Gastroesophageal sphincter (tissue), 3 donors: Measurements from ENCODE around the gene FMN2.

Experiments used
- EP300 ChIP-seq: sonication (generic); formaldehyde crosslinking; IDR thresholded peaks from one replicate; pipeline ENCODE4 v1.6.1; 2017; ENCODE audit warnings: antibody characterized with exemption, mild to moderate bottlenecking
- POLR2A ChIP-seq, 2 donors: fragments of 450-650 bp; IDR thresholded peaks; one replicate each; pipeline ENCODE4 v1.6.1; 2017; ENCODE audit warnings: antibody characterized with exemption in 2 of 2, mild to moderate bottlenecking in 2 of 2, moderate library complexity in 1 of 2
- POLR2AphosphoS5 ChIP-seq: sonication (generic); formaldehyde crosslinking; IDR thresholded peaks from one replicate; pipeline ENCODE4 v1.6.1; 2017; ENCODE audit warnings: antibody characterized with exemption
- TF ChIP-seq, protein P1 (sequence below), 4 experiments: fragments of 200-600 bp in 2 of 4; fragments of 450-650 bp in 2 of 4; sonication (generic) in 1 of 4; IDR thresholded peaks; one replicate each; pipeline ENCODE4 v1.5.1; 2017 to 2019; ENCODE audit warnings: antibody characterized with exemption in 4 of 4, mild to moderate bottlenecking in 2 of 4, moderate library complexity in 2 of 4

DNA sequence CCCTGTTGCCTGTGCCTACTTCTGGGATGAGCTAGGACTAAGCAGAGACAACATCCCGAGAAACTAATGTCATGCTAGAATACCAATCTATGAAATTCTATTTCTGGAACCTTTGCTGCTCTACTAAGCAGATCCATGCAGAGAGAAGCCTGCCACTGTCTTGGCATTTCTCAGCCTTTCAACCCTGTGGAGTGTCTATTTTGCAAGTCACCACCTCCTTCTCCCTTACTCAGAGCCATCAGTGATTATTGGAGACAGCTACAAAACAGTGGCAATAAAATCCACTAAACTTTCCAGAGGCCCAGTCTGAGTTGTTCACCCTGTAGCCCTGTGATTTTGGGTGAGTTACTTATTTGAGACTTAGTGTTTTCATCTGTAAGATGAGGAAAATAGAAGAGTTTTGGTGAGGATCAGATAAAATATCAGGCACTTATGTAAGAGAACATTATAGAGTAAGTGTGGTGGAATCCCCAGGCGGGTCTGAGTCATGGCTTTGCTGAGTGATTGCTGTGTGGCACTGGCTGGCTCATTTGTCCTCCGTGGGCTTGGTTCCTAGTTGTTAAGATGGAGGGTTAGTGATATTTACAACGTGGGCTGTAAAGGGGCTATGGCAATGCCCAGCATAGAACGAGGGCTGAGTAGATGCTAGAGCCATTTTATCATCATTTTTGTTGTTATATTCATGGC, 61.1 kb downstream of the FMN2 start:
- no peak for TF ChIP-seq EP300
- TF ChIP-seq, protein P1, sequence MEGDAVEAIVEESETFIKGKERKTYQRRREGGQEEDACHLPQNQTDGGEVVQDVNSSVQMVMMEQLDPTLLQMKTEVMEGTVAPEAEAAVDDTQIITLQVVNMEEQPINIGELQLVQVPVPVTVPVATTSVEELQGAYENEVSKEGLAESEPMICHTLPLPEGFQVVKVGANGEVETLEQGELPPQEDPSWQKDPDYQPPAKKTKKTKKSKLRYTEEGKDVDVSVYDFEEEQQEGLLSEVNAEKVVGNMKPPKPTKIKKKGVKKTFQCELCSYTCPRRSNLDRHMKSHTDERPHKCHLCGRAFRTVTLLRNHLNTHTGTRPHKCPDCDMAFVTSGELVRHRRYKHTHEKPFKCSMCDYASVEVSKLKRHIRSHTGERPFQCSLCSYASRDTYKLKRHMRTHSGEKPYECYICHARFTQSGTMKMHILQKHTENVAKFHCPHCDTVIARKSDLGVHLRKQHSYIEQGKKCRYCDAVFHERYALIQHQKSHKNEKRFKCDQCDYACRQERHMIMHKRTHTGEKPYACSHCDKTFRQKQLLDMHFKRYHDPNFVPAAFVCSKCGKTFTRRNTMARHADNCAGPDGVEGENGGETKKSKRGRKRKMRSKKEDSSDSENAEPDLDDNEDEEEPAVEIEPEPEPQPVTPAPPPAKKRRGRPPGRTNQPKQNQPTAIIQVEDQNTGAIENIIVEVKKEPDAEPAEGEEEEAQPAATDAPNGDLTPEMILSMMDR (IDR thresholded peaks at IDR 0.05), result no peak
- TF ChIP-seq POLR2A (IDR thresholded peaks at IDR 0.05), result no peak
- TF ChIP-seq POLR2AphosphoS5, result no peak
